Body of pancreas (tissue), 4 donors: ENCODE data around the gene TMPRSS2. TPM values are rescaled to one million over a fixed set of nuclear protein-coding genes. Genes with fewer than 3 reads are reported as not detected.

Experiments
- ATAC-seq: fragments of 150-250 bp; one replicate; pipeline ENCODE4 v1.9.1; 2016
- DNase-seq, 4 donors: peaks; one replicate each; pipeline ENCODE4 v3.0.0-alpha.2; 2019
- H3K27ac ChIP-seq, 4 donors: fragments of 200-600 bp; sonication (generic); 1 replicate in 3 of 4; 2 replicates in 1 of 4; pipeline versions ENCODE4 v1.5.1 to v1.6.1; 2016 to 2019; ENCODE audit warnings: mild to moderate bottlenecking in 1 of 4, mixed read lengths in 1 of 4, moderate library complexity in 1 of 4
- H3K27me3 ChIP-seq, 2 donors: fragments of 200-600 bp; sonication (generic); one replicate each; pipeline ENCODE4 v1.6.0; 2016; ENCODE audit warnings: mild to moderate bottlenecking in 1 of 2
- H3K36me3 ChIP-seq, 2 donors: fragments of 200-600 bp; sonication (generic); replicated peaks in 1 of 2; 2 replicates each; pipeline ENCODE4 v1.5.1; 2016; ENCODE audit warnings: low read depth in 2 of 2; ENCODE audit not compliant: insufficient read depth in 1 of 2
- H3K4me1 ChIP-seq: fragments of 200-600 bp; sonication (generic); one replicate; pipeline ENCODE4 v1.6.0; 2016
- H3K4me3 ChIP-seq, 2 donors: fragments of 200-600 bp; sonication (generic); 1 replicate in 1 of 2; 2 replicates in 1 of 2; pipeline ENCODE4 v1.5.1; 2016 to 2019
- H3K9me3 ChIP-seq, 3 donors: fragments of 200-600 bp; sonication (generic); 1 replicate in 2 of 3; 2 replicates in 1 of 3; pipeline ENCODE4 v1.5.1; 2016
- CTCF ChIP-seq, 7 experiments: fragments of 450-650 bp in 4 of 7; fragments of 200-600 bp in 3 of 7; sonication (generic) in 3 of 7; IDR thresholded peaks; one replicate each; pipeline ENCODE4 v1.5.1; 2016 to 2019; ENCODE audit warnings: antibody characterized with exemption in 7 of 7
- POLR2A ChIP-seq, 3 donors: fragments of 450-650 bp; IDR thresholded peaks; one replicate each; pipeline ENCODE4 v1.6.1; 2016; ENCODE audit warnings: antibody characterized with exemption in 3 of 3, mild to moderate bottlenecking in 2 of 3
- WGBS, 2 donors: methylation state at CpG; one replicate each; pipeline ENCODE4 v1.1.5; 2017; 5-methylcytosine and 5-hydroxymethylcytosine counted together
- intact Hi-C: fragments of 100-400 bp; cut with DNase I; formaldehyde crosslinking; loops from one replicate; pipeline ENCODE4 v1.15.1; 2023
- total RNA-seq, 2 donors: library from RNA; depleted of rRNA; stranded (reverse); fragments of >200 nt; gene quantifications; one replicate each; pipeline ENCODE4 v1.1.0, GENCODE V29; 2016

Gene TMPRSS2
- total RNA-seq, 2 donors from 2014 or later, result 45.7 to 60.3 TPM

GRCh38 chr21:41432562-41433460, 75.1 kb downstream of the TMPRSS2 start:
- H3K4me3 ChIP-seq, result no peak overlapping the region

GRCh38 chr21:41431788-41432548, 76.0 kb downstream of the TMPRSS2 start:
- Histone ChIP-seq H3K4me3 (no peak overlapping the region), H3K9me3 (no peaks in the 10 kb centered on the region), H3K4me1 (peaks cover 2% of the 10 kb centered on the region), H3K27ac (no peak overlapping the region), H3K36me3 (peaks cover 0 to 15% of the 10 kb centered on the region in 2 donors), H3K27me3 (no peaks in the 10 kb centered on the region)
- TF ChIP-seq CTCF (IDR thresholded peaks at IDR 0.05) (no peak), POLR2A (IDR thresholded peaks at IDR 0.05) (no peak)
- intact Hi-C loops, result no loop called here
- ATAC-seq (no peak), DNase-seq (no peak)
- WGBS, 2 donors, result 83 to 89% methylated on average over 16 of the region's 16 CpGs

More at GRCh38 chr21:41432562-41433460, 75.1 kb downstream of the TMPRSS2 start:
- 82% methylated on average over 10 of the region's 10 CpGs for WGBS, 2 donors
- intact Hi-C loops, result no loop called here
- ATAC-seq (no peak), DNase-seq (no peak)
- Histone ChIP-seq H3K36me3 (peaks cover 0 to 21% of the 10 kb centered on the region in 2 donors), H3K27me3 (no peaks in the 10 kb centered on the region), H3K27ac (no peak overlapping the region), H3K4me1 (no peaks in the 10 kb centered on the region), H3K9me3 (no peaks in the 10 kb centered on the region)
- TF ChIP-seq POLR2A (IDR thresholded peaks at IDR 0.05), result no peak
- TF ChIP-seq CTCF (IDR thresholded peaks at IDR 0.05), result no peak

- Histone ChIP-seq H3K27me3 (no peaks in the 10 kb centered on the region), H3K4me3 (no peak overlapping the region), H3K27ac (no peak overlapping the region), H3K36me3 (peaks cover 0 to 8% of the 10 kb centered on the region in 2 donors), H3K9me3 (no peaks in the 10 kb centered on the region), H3K4me1 (peaks cover 7% of the 10 kb centered on the region)
- WGBS, 2 donors, result 68 to 79% methylated on average over 9 of the region's 9 CpGs
- ATAC-seq, result no peak
- no peak for DNase-seq
- no peak for TF ChIP-seq CTCF (IDR thresholded peaks at IDR 0.05)
- no peak for TF ChIP-seq POLR2A (IDR thresholded peaks at IDR 0.05)
- intact Hi-C loops, result no loop called here
These were observed 78.0 kb downstream of the TMPRSS2 start for GRCh38 chr21:41429925-41430491.

GRCh38 chr21:41429305-41429704, 78.7 kb downstream of the TMPRSS2 start:
- DNase-seq (no peak), ATAC-seq (no peak)
- no peak for TF ChIP-seq POLR2A (IDR thresholded peaks at IDR 0.05)
- intact Hi-C loops, result no loop called here
- no peak overlapping the region for H3K27ac ChIP-seq
- H3K4me3 ChIP-seq, result no peak overlapping the region
- WGBS, 2 donors, result 97 to 98% methylated on average over 3 of the region's 3 CpGs
- H3K9me3 ChIP-seq, result no peaks in the 10 kb centered on the region
- peaks cover 0 to 7% of the 10 kb centered on the region in 2 donors for H3K36me3 ChIP-seq
- no peaks in the 10 kb centered on the region for H3K27me3 ChIP-seq
- peaks cover 7% of the 10 kb centered on the region for H3K4me1 ChIP-seq

GRCh38 chr21:41428847-41429246, 79.1 kb downstream of the TMPRSS2 start:
- H3K4me1 ChIP-seq, result peaks cover 7% of the 10 kb centered on the region
- H3K4me3 ChIP-seq, result no peak overlapping the region
- no peak for ATAC-seq
- no peak for TF ChIP-seq CTCF (IDR thresholded peaks at IDR 0.05)
- no peak for TF ChIP-seq POLR2A (IDR thresholded peaks at IDR 0.05)
- no peaks in the 10 kb centered on the region for H3K9me3 ChIP-seq
- peaks cover 0 to 7% of the 10 kb centered on the region in 2 donors for H3K36me3 ChIP-seq
- no peaks in the 10 kb centered on the region for H3K27me3 ChIP-seq
- WGBS, 2 donors, result 90 to 92% methylated on average over 5 to 6 of the region's 6 CpGs
- no peak overlapping the region for H3K27ac ChIP-seq
- DNase-seq, result no peak
- intact Hi-C loops, result no loop called here
